Lower leg skin (tissue), 3 donors: Measurements from ENCODE around the gene TCERG1L.

Experiments
- CTCF ChIP-seq, 3 donors: fragments of 450-650 bp; IDR thresholded peaks; one replicate each; pipeline ENCODE4 v1.5.1; 2016; ENCODE audit warnings: antibody characterized with exemption in 3 of 3, mild to moderate bottlenecking in 3 of 3, moderate library complexity in 2 of 3
- POLR2A ChIP-seq, 2 donors: fragments of 450-650 bp; IDR thresholded peaks; one replicate each; pipeline ENCODE4 v1.6.1; 2016 to 2017; ENCODE audit warnings: antibody characterized with exemption in 2 of 2, mild to moderate bottlenecking in 1 of 2, moderate library complexity in 1 of 2

DNA sequence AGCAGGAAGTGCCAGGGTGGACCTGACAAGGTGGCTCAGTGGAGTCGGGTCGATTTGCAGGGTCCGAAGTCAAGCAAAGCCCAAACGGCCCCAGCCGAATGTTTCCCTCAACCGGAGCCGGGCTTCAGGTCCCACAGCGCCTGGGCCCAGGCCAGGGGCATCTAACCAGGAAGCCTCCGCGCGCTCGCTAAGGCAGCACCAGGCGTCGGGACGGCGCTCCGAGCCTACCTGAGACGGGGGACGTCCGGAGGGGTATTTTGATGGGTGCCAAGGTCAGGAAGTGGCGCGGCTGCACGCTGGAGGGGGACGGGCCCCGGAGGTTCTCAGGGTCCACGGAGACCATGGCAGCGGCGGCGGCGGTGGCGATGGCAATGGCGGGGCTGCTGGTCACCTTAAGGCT is 51.5 kb downstream of the TCERG1L start:
- TF ChIP-seq POLR2A (IDR thresholded peaks at IDR 0.05) (no peak), CTCF (IDR thresholded peaks at IDR 0.05) (no peak)
